ENCODE results near the gene RFX4.

GRCh38 chr12:106723416-106723815 lies 140.6 kb downstream of the RFX4 start:
- no peak for TF ChIP-seq POLR2A (IDR thresholded peaks at IDR 0.05)
- TF ChIP-seq POLR2AphosphoS5 (IDR thresholded peaks at IDR 0.05) = no peak
- no peak for TF ChIP-seq CTCF (IDR thresholded peaks at IDR 0.05)
- no peak for TF ChIP-seq EP300 (IDR thresholded peaks at IDR 0.05; ENCODE audit: low read depth)
